ENCODE results near the gene C1orf141. TPM values are rescaled to one million over a fixed set of nuclear protein-coding genes. Genes with fewer than 3 reads are reported as not detected.
"Not testable (repeated sequence)": the region's sequence is repeated elsewhere in the genome, so short reads cannot be mapped to it uniquely, and the experiment has no call there.

C1orf141 gene
- total RNA-seq, 4 donors from 2014 or later, result not detected

- TF ChIP-seq CTCF (IDR thresholded peaks at IDR 0.05) (no peak), POLR2A (IDR thresholded peaks at IDR 0.05) (no peak)
- H3K36me3 ChIP-seq, result no peaks in the 10 kb centered on the region
- H3K9me3 ChIP-seq, result no peaks in the 10 kb centered on the region
- intact Hi-C loops (cut with DNase I), result no loop called here
- H3K27ac ChIP-seq, result no peak overlapping the region
- no peak for DNase-seq
- WGBS, 2 donors, result 89 to 97% methylated on average over 4 of the region's 4 CpGs
- peaks cover 5% of the 10 kb centered on the region in 2 donors for H3K4me1 ChIP-seq
- no peak overlapping the region for H3K4me3 ChIP-seq (replicated peaks in 1 of 3)
- H3K27me3 ChIP-seq, result no peaks in the 10 kb centered on the region
Observed at GRCh38 chr1:67150931-67151330, 16.2 kb upstream of the C1orf141 start.

- no peak overlapping the region for H3K4me3 ChIP-seq (replicated peaks in 1 of 3)
- WGBS, 2 donors, result 17 to 19% methylated on average over 9 of the region's 9 CpGs
- no peaks in the 10 kb centered on the region for H3K27me3 ChIP-seq
- TF ChIP-seq POLR2A (IDR thresholded peaks at IDR 0.05), result no peak
- peak; percentile 39 to 99 (median 78) for TF ChIP-seq CTCF (IDR thresholded peaks at IDR 0.05)
- H3K36me3 ChIP-seq, result no peaks in the 10 kb centered on the region
- peaks cover 5% of the 10 kb centered on the region in 2 donors for H3K4me1 ChIP-seq
- H3K9me3 ChIP-seq, result no peaks in the 10 kb centered on the region
- DNase-seq, result peak; percentile 68 to 76
- H3K27ac ChIP-seq, result no peak overlapping the region
- intact Hi-C loops (cut with DNase I), result loop anchor here (5.0 kb wide), 3 partner anchors 92 to 387 kb away; no protein-coding TSS in a partner anchor
Observed at GRCh38 chr1:67149179-67149770, 14.5 kb upstream of the C1orf141 start.

- no peaks in the 10 kb centered on the region for H3K36me3 ChIP-seq
- H3K4me3 ChIP-seq (replicated peaks in 1 of 3), result no peak overlapping the region
- H3K4me1 ChIP-seq, result peaks cover 5% of the 10 kb centered on the region in 2 donors
- no peak overlapping the region for H3K27ac ChIP-seq
- H3K9me3 ChIP-seq, result no peaks in the 10 kb centered on the region
- 47 to 49% methylated on average over 6 of the region's 6 CpGs for WGBS, 2 donors
- no peaks in the 10 kb centered on the region for H3K27me3 ChIP-seq
- intact Hi-C loops (cut with DNase I), result loop anchor here (5.0 kb wide), 3 partner anchors 91 to 386 kb away; no protein-coding TSS in a partner anchor
- no peak for TF ChIP-seq CTCF (IDR thresholded peaks at IDR 0.05)
- no peak for TF ChIP-seq POLR2A (IDR thresholded peaks at IDR 0.05)
- DNase-seq, result no peak
Observed at GRCh38 chr1:67148516-67149178, 13.9 kb upstream of the C1orf141 start.

- H3K27ac ChIP-seq; H3K9me3 ChIP-seq; H3K4me3 ChIP-seq (replicated peaks in 1 of 3); H3K4me1 ChIP-seq; H3K36me3 ChIP-seq; DNase-seq; H3K27me3 ChIP-seq: not testable (repeated sequence)
- intact Hi-C loops (cut with DNase I), result loop anchor here (5.0 kb wide), 3 partner anchors 91 to 386 kb away; no protein-coding TSS in a partner anchor
- WGBS, 2 donors, result 94% methylated on average over 20 of the region's 20 CpGs
Observed at GRCh38 chr1:67147973-67148372, 13.2 kb upstream of the C1orf141 start.

GRCh38 chr1:67146539-67146938 lies 11.8 kb upstream of the C1orf141 start:
- Histone ChIP-seq H3K27ac (no peak overlapping the region), H3K9me3 (no peaks in the 10 kb centered on the region), H3K36me3 (no peaks in the 10 kb centered on the region), H3K4me1 (peaks cover 5 to 11% of the 10 kb centered on the region in 2 donors), H3K27me3 (no peaks in the 10 kb centered on the region), H3K4me3 (replicated peaks in 1 of 3) (no peak overlapping the region)
- no peak for TF ChIP-seq CTCF (IDR thresholded peaks at IDR 0.05)
- no peak for TF ChIP-seq POLR2A (IDR thresholded peaks at IDR 0.05)
- WGBS, 2 donors, result 87 to 99% methylated on average over 3 of the region's 3 CpGs
- intact Hi-C loops (cut with DNase I), result loop anchor here (5.0 kb wide), 3 partner anchors 89 to 384 kb away; no protein-coding TSS in a partner anchor
- DNase-seq, result no peak
